GM19397 (cell line): ENCODE data around the gene DES.
"Not testable (repeated sequence)": the region's sequence is repeated elsewhere in the genome, so short reads cannot be mapped to it uniquely, and the experiment has no call there.

ENCODE experiments used
- ATAC-seq: cut with Tn5 transposase; IDR thresholded peaks from one replicate; pipeline ENCODE4 v1.9.1; 2021; ENCODE audit warnings: mild to moderate bottlenecking, moderate library complexity; ENCODE audit not compliant: unreplicated experiment

The DES gene

GRCh38 chr2:219399716-219400478 lies 18.3 kb upstream of the DES start:
- no peak for ATAC-seq

- ATAC-seq, result no peak
Measured at GRCh38 chr2:219400562-219400961, 17.6 kb upstream of the DES start.

- ATAC-seq, result no peak
Measured at GRCh38 chr2:219401606-219402005, 16.6 kb upstream of the DES start.

GRCh38 chr2:219402665-219403515 lies 15.3 kb upstream of the DES start:
- no peak for ATAC-seq

- ATAC-seq, result no peak
Measured at GRCh38 chr2:219403861-219404260, 14.3 kb upstream of the DES start.

- no peak for ATAC-seq
Measured at GRCh38 chr2:219404291-219404910, 13.8 kb upstream of the DES start.

- ATAC-seq, result no peak
Measured at GRCh38 chr2:219404954-219405353, 13.2 kb upstream of the DES start.

- no peak for ATAC-seq
Measured at GRCh38 chr2:219405451-219405850, 12.7 kb upstream of the DES start.

GRCh38 chr2:219405958-219406860 lies 12.0 kb upstream of the DES start:
- ATAC-seq, result no peak

- no peak for ATAC-seq
Measured at GRCh38 chr2:219406861-219407230, 11.3 kb upstream of the DES start.

GRCh38 chr2:219407343-219407742 lies 10.8 kb upstream of the DES start:
- not testable (repeated sequence) for ATAC-seq

- ATAC-seq, result no peak
Measured at GRCh38 chr2:219408204-219408603, 10.0 kb upstream of the DES start.

- no peak for ATAC-seq
Measured at GRCh38 chr2:219408631-219409030, 9.5 kb upstream of the DES start.

GRCh38 chr2:219409619-219410018 lies 8.6 kb upstream of the DES start:
- ATAC-seq, result no peak

- ATAC-seq, result no peak
Measured at GRCh38 chr2:219410390-219410789, 7.8 kb upstream of the DES start.

- no peak for ATAC-seq
Measured at GRCh38 chr2:219414857-219415256, 3.3 kb upstream of the DES start.

- no peak for ATAC-seq
Measured at GRCh38 chr2:219415580-219416234, 2.5 kb upstream of the DES start.

GRCh38 chr2:219416235-219416602 lies 2.0 kb upstream of the DES start:
- no peak for ATAC-seq

GRCh38 chr2:219416938-219417337 lies 1.2 kb upstream of the DES start:
- no peak for ATAC-seq

- ATAC-seq, result no peak
Measured at GRCh38 chr2:219417374-219417773, 803 bp upstream of the DES start.

- no peak for ATAC-seq
Measured at GRCh38 chr2:219419012-219419324, 791 bp downstream of the DES start.
